Activated B cell treated with CpG ODN at 0.5 μM for 24 hours (primary cell): ENCODE measurements around the gene VEGFB. TPM values are rescaled to one million over a fixed set of nuclear protein-coding genes. Genes with fewer than 3 reads are reported as not detected.
A peak's percentile ranks its signal among the peaks of the same experiment; 100 is the strongest.

Experiments used
- ATAC-seq: fragments of 200-7000 bp; cut with Tn5 transposase; one replicate; pipeline ENCODE4 v1.10.0; 2021; ENCODE audit warnings: low read depth, mild to moderate bottlenecking, moderate library complexity
- CTCF ChIA-PET: fragments of 350-600 bp; sonication (Branson Sonifier 250); formaldehyde crosslinking; loops from one replicate; lab custom pipeline; 2021; ENCODE audit warnings: antibody characterized with exemption; lab: Charles Lee
- POLR2A ChIA-PET: fragments of 350-600 bp; sonication (Branson Sonifier 250); formaldehyde crosslinking; loops from one replicate; lab custom pipeline; 2021; ENCODE audit warnings: antibody characterized with exemption; lab: Charles Lee
- DNase-seq: peaks from one replicate; pipeline ENCODE4 v3.0.0; 2022
- H3K27ac Mint-ChIP-seq: one replicate; pipeline ENCODE4 v1.8.0; 2020; ENCODE audit warnings: mixed read lengths
- H3K27me3 Mint-ChIP-seq: one replicate; pipeline ENCODE4 v1.8.0; 2021; ENCODE audit warnings: mixed read lengths
- H3K36me3 Mint-ChIP-seq: one replicate; pipeline ENCODE4 v1.8.0; 2021; ENCODE audit warnings: low read depth, mixed read lengths
- H3K4me1 Mint-ChIP-seq: one replicate; pipeline ENCODE4 v1.8.0; 2021; ENCODE audit warnings: mixed read lengths
- H3K4me3 Mint-ChIP-seq: one replicate; pipeline ENCODE4 v1.8.0; 2020; ENCODE audit warnings: mild to moderate bottlenecking, mixed read lengths
- H3K9me3 Mint-ChIP-seq: one replicate; pipeline ENCODE4 v1.8.0; 2020; ENCODE audit warnings: mixed read lengths
- intact Hi-C: fragments of 100-400 bp; cut with micrococcal nuclease; formaldehyde crosslinking; loops from one replicate; pipeline ENCODE4 v1.15.1; 2024
- total RNA-seq: library from RNA; stranded (reverse); gene quantifications from 2 replicates; pipeline ENCODE4 v1.2.3, GENCODE V29; 2022
- TF ChIP-seq, protein P1 (sequence below): fragments of 200-600 bp; IDR thresholded peaks from one replicate; pipeline ENCODE4 v1.8.0; 2022; ENCODE audit warnings: antibody characterized with exemption, mild to moderate bottlenecking

Gene VEGFB
- total RNA-seq, 1 donor from 2014 or later = 97.4 TPM

DNA sequence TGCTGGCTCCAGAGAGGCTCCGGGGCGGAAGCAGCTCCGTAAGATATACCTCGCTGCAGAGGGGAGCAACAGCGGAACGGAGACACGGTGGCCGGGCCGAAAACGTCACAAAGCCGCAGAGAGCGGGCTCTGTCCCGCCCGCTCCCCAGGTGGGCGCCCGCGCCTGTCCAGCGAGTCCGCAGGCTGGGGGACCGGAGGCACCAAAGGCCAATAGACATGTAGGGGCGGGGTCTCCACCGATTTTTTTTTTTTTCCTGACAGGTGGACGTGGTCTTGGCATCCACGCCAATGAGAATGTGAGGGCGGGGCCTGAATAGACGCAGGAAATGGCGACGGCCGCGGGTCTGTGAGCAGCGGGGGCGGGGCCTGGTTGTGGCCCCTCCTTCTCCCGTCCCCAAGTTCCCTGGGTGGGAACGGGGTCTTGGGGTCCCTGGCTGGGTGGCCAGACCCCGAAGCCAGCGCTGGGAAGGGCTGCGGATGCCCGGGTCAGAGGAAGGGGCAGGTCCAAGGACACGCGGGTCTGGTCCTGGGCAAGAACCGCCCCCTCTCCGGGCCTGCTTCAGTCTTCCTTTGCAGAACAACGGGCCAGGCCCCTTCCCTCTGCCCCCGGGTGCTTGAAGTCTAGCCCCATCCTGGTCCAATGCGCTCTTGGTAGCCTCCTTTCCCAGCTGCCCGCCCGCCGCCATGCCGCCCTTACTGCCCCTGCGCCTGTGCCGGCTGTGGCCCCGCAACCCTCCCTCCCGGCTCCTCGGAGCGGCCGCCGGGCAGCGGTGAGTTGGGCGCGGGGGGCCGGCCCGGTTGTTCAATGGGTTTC, 4.0 kb upstream of the VEGFB start, which contains the start of gene DNAJC4:
DNAJC4 (plus strand) TSS at position 378 of the 814 bp plus-strand sequence; CDS start at position 685, 307 bp downstream.
- TF ChIP-seq, protein P1, sequence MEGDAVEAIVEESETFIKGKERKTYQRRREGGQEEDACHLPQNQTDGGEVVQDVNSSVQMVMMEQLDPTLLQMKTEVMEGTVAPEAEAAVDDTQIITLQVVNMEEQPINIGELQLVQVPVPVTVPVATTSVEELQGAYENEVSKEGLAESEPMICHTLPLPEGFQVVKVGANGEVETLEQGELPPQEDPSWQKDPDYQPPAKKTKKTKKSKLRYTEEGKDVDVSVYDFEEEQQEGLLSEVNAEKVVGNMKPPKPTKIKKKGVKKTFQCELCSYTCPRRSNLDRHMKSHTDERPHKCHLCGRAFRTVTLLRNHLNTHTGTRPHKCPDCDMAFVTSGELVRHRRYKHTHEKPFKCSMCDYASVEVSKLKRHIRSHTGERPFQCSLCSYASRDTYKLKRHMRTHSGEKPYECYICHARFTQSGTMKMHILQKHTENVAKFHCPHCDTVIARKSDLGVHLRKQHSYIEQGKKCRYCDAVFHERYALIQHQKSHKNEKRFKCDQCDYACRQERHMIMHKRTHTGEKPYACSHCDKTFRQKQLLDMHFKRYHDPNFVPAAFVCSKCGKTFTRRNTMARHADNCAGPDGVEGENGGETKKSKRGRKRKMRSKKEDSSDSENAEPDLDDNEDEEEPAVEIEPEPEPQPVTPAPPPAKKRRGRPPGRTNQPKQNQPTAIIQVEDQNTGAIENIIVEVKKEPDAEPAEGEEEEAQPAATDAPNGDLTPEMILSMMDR = no peak
- H3K27ac Mint-ChIP-seq = peak within 1 kb of the TSS; percentile 91
- H3K27me3 Mint-ChIP-seq = no peaks in the 10 kb centered on the region
- peak within 1 kb of the TSS; percentile 91 for H3K4me3 Mint-ChIP-seq
- ATAC-seq (peak; percentile 59), DNase-seq (peak; percentile 87)
- intact Hi-C loops = loop anchor here (1.0 to 5.0 kb wide), 8 partner anchors 10 to 293 kb away; partner anchors contain the start of genes GPR137, NAA40, PPP1R14B and PRDX5
- CTCF ChIA-PET = interaction anchor here (0.6 kb wide), 1 partner anchor 11 kb away, joined by 3 read pairs; the partner anchor contains the start of gene FKBP2
- peaks cover 3% of the 10 kb centered on the region for H3K36me3 Mint-ChIP-seq
- H3K4me1 Mint-ChIP-seq = peaks cover 62% of the 10 kb centered on the region
- H3K9me3 Mint-ChIP-seq = no peaks in the 10 kb centered on the region
- POLR2A ChIA-PET = interaction anchor here (0.7 to 12.7 kb wide), 11 partner anchors 11 to 74 kb away, joined by 3 to 191 read pairs (median 5); partner anchors contain the start of genes ESRRA, FERMT3, FKBP2 and PLCB3

GRCh38 chr11:64230985-64231365, 3.4 kb upstream of the VEGFB start:
- no peaks in the 10 kb centered on the region for H3K9me3 Mint-ChIP-seq
- peak overlapping the region; percentile 91 for H3K4me3 Mint-ChIP-seq
- intact Hi-C loops = loop anchor here (1.0 to 5.0 kb wide), 8 partner anchors 9 to 294 kb away; partner anchors contain the start of genes GPR137, NAA40, PPP1R14B and PRDX5
- DNase-seq (no peak), ATAC-seq (no peak)
- TF ChIP-seq, protein P1 = no peak
- H3K36me3 Mint-ChIP-seq = peaks cover 5% of the 10 kb centered on the region
- no peaks in the 10 kb centered on the region for H3K27me3 Mint-ChIP-seq
- H3K4me1 Mint-ChIP-seq = peaks cover 67% of the 10 kb centered on the region
- peak overlapping the region; percentile 91 for H3K27ac Mint-ChIP-seq
- CTCF ChIA-PET = interaction anchor here (1.2 kb wide), 1 partner anchor 73 kb away, joined by 3 read pairs; no protein-coding TSS in a partner anchor
- POLR2A ChIA-PET = interaction anchor here (0.7 to 12.7 kb wide), 7 partner anchors 10 to 110 kb away, joined by 3 to 191 read pairs (median 4); partner anchors contain the start of genes FERMT3, FKBP2 and PLCB3

DNA sequence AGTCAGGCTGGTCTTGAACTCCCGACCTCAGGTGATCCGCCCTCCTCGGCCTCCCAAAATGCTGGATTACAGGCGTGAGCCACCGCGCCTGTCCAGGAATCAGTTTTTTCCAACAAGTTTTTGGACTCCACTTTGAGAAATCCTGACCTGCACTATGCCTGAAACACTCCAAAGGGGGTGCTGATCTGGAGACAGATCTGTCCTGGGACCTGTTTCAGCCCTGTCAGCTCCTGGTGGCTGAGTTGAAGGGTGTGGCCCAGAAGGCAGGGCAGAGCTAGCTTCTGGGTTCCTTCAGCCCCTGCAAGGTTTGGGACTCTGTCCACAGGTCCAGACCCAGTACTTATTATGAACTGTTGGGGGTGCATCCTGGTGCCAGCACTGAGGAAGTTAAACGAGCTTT, 2.8 kb upstream of the VEGFB start:
- no peak for ATAC-seq
- no peaks in the 10 kb centered on the region for H3K27me3 Mint-ChIP-seq
- CTCF ChIA-PET = interaction anchor here (1.2 kb wide), 1 partner anchor 73 kb away, joined by 3 read pairs; no protein-coding TSS in a partner anchor
- H3K36me3 Mint-ChIP-seq = peaks cover 5% of the 10 kb centered on the region
- POLR2A ChIA-PET = interaction anchor here (0.7 to 12.7 kb wide), 6 partner anchors 10 to 111 kb away, joined by 3 to 191 read pairs (median 4); partner anchors contain the start of genes FERMT3, FKBP2 and PLCB3
- H3K4me1 Mint-ChIP-seq = peaks cover 69% of the 10 kb centered on the region
- H3K9me3 Mint-ChIP-seq = no peaks in the 10 kb centered on the region
- TF ChIP-seq, protein P1 = no peak
- H3K4me3 Mint-ChIP-seq = peak overlapping the region; percentile 91
- H3K27ac Mint-ChIP-seq = peak overlapping the region; percentile 63
- intact Hi-C loops = loop anchor here (5.0 kb wide), 2 partner anchors 86 to 294 kb away; partner anchors contain the start of genes NAA40, PRDX5 and TRMT112
- DNase-seq = no peak

GRCh38 chr11:64232182-64232966, 2.0 kb upstream of the VEGFB start:
- ATAC-seq (no peak), DNase-seq (no peak)
- Mint-ChIP-seq H3K4me3 (peak overlapping the region; percentile 91), H3K36me3 (peaks cover 12% of the 10 kb centered on the region), H3K9me3 (no peaks in the 10 kb centered on the region), H3K27me3 (no peaks in the 10 kb centered on the region), H3K27ac (peak overlapping the region; percentile 63), H3K4me1 (peaks cover 69% of the 10 kb centered on the region)
- intact Hi-C loops = loop anchor here (5.0 kb wide), 2 partner anchors 85 to 295 kb away; partner anchors contain the start of genes NAA40, PRDX5 and TRMT112
- ChIA-PET CTCF (interaction anchor here (0.6 to 1.6 kb wide), 3 partner anchors 14 to 72 kb away, joined by 3 read pairs; partner anchors contain the start of gene PPP1R14B), POLR2A (interaction anchor here (0.5 to 12.7 kb wide), 4 partner anchors 9 to 24 kb away, joined by 3 to 191 read pairs (median 32); partner anchors contain the start of genes FERMT3 and FKBP2)
- TF ChIP-seq, protein P1 = no peak
